Calu3 (cell line): ENCODE measurements around the gene CNTNAP2. TPM values are rescaled to one million over a fixed set of nuclear protein-coding genes. Genes with fewer than 3 reads are reported as not detected.

Experiments
- BruUV-seq: library from RNA; stranded (reverse); fragments of 400-500 nt; replicated peaks from 2 replicates; lab custom pipeline; 2021; lab: Mats Ljungman, UMichigan
- CTCF ChIA-PET: fragments of 300-600 bp; sonication (Branson Sonifier 250); formaldehyde crosslinking; loops from one replicate; lab custom pipeline; 2022; ENCODE audit warnings: antibody characterized with exemption; lab: Charles Lee
- DNase-seq: peaks from one replicate; pipeline ENCODE4 v3.0.0; 2022
- H3K27ac Mint-ChIP-seq: one replicate; pipeline ENCODE4 v1.8.0; 2022; ENCODE audit warnings: mixed read lengths; ENCODE audit not compliant: unreplicated experiment
- H3K27me3 Mint-ChIP-seq: one replicate; pipeline ENCODE4 v1.8.0; 2022; ENCODE audit warnings: mixed read lengths; ENCODE audit not compliant: unreplicated experiment
- H3K36me3 Mint-ChIP-seq: one replicate; pipeline ENCODE4 v1.8.0; 2022; ENCODE audit warnings: mild to moderate bottlenecking, moderate library complexity, mixed read lengths; ENCODE audit not compliant: insufficient read depth, unreplicated experiment
- H3K4me1 Mint-ChIP-seq: one replicate; pipeline ENCODE4 v1.8.0; 2022; ENCODE audit warnings: mild to moderate bottlenecking, low read depth, mixed read lengths; ENCODE audit not compliant: unreplicated experiment
- H3K4me3 Mint-ChIP-seq: one replicate; pipeline ENCODE4 v1.8.0; 2022; ENCODE audit warnings: mild to moderate bottlenecking, low read depth, moderate library complexity, mixed read lengths; ENCODE audit not compliant: unreplicated experiment
- H3K9me3 Mint-ChIP-seq: one replicate; pipeline ENCODE4 v1.8.0; 2022; ENCODE audit warnings: low read depth, mixed read lengths; ENCODE audit not compliant: unreplicated experiment
- CTCF ChIP-seq: fragments of 200-600 bp; IDR thresholded peaks from one replicate; pipeline ENCODE4 v1.8.0; 2022; ENCODE audit warnings: antibody characterized with exemption; ENCODE audit not compliant: unreplicated experiment
- intact Hi-C: fragments of 100-400 bp; cut with micrococcal nuclease; formaldehyde crosslinking; loops from one replicate; pipeline ENCODE4 v1.10.0; 2022; ENCODE audit not compliant: unreplicated experiment
- total RNA-seq: library from RNA; stranded (reverse); gene quantifications from 2 replicates; pipeline ENCODE4 v1.2.3, GENCODE V29; 2022

The CNTNAP2 gene
- total RNA-seq, 1 experiment from 2014 or later, result 1.1 TPM

DNA sequence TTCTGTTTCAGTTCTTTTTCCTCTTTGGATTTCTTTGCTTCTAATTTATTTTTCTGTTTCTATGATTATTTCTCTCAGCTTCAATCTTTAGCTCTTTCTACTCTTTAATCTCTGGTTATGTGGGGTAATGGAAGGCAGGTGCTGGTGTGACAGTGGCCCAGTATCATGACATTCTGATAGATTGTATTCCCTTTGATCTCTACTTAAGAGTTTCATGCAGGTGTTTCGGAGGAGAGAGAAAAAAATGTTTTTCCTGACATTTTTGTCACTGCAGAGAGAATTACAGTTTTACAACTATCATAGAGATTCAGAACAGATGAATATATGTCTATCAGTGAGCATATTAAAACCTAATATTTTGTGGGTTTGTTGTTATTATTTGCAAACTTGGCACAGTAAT is 524.9 kb downstream of the CNTNAP2 start:
- Mint-ChIP-seq H3K36me3 (no peaks in the 10 kb centered on the region), H3K4me3 (no peak overlapping the region), H3K9me3 (peaks cover 10% of the 10 kb centered on the region), H3K27ac (no peak overlapping the region), H3K27me3 (no peaks in the 10 kb centered on the region), H3K4me1 (no peaks in the 10 kb centered on the region)
- CTCF ChIA-PET, result no interaction called here
- TF ChIP-seq CTCF, result no peak
- BruUV-seq, result no TSS peak
- DNase-seq, result no peak
- intact Hi-C loops, result no loop called here

- Mint-ChIP-seq H3K4me1 (no peaks in the 10 kb centered on the region), H3K27me3 (no peaks in the 10 kb centered on the region), H3K36me3 (no peaks in the 10 kb centered on the region), H3K9me3 (peaks cover 9% of the 10 kb centered on the region), H3K27ac (no peak overlapping the region), H3K4me3 (no peak overlapping the region)
- intact Hi-C loops, result no loop called here
- DNase-seq, result no peak
- TF ChIP-seq CTCF, result no peak
- BruUV-seq, result no TSS peak
- CTCF ChIA-PET, result no interaction called here
These were observed 528.9 kb downstream of the CNTNAP2 start for GRCh38 chr7:146645383-146645976.

DNA sequence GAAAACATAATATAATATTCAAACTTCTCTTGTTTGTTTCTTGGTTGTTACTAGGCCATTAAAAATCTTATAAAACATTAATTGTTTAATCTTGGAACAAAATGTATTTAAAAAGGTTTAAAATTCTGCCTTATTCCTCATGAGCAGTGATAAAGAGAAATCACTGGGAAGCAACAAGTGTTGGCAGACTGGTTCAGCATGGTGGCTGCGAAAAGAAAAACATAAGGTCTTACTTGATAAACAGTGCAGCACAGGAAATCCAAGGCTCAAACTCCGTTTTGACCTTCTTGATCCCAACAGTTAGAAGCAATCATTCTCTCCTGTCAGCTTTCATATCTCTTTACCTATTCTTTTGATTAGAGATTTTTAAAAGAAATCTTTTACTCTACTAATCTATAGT is 530.8 kb downstream of the CNTNAP2 start:
- H3K9me3 Mint-ChIP-seq, result peaks cover 4% of the 10 kb centered on the region
- no peak for TF ChIP-seq CTCF
- BruUV-seq, result no TSS peak
- no peaks in the 10 kb centered on the region for H3K27me3 Mint-ChIP-seq
- no peak for DNase-seq
- CTCF ChIA-PET, result no interaction called here
- H3K4me3 Mint-ChIP-seq, result no peak overlapping the region
- intact Hi-C loops, result no loop called here
- H3K4me1 Mint-ChIP-seq, result no peaks in the 10 kb centered on the region
- H3K36me3 Mint-ChIP-seq, result no peaks in the 10 kb centered on the region
- H3K27ac Mint-ChIP-seq, result no peak overlapping the region

DNA sequence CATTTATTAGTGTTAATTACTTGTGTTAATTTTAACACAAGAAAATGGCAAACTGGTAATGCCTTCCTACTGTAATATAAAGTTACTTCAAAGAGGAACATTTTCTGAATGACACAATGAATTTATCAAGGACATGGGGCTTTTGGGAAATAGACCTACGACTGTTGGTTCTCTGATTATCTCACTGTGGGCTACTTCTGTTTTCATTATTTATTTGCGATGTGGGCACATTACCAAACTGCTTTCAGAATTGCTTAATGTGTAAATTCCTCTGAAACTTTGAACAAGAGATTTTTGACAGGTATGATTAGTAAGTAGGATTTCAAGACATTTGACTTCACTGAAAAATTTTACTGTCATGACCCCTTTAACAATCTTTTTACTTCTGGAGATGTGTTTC is 535.6 kb downstream of the CNTNAP2 start:
- BruUV-seq, result no TSS peak
- Mint-ChIP-seq H3K4me1 (no peaks in the 10 kb centered on the region), H3K4me3 (no peak overlapping the region), H3K27me3 (no peaks in the 10 kb centered on the region), H3K27ac (no peak overlapping the region), H3K36me3 (no peaks in the 10 kb centered on the region), H3K9me3 (no peaks in the 10 kb centered on the region)
- intact Hi-C loops, result no loop called here
- DNase-seq, result no peak
- TF ChIP-seq CTCF, result no peak
- CTCF ChIA-PET, result no interaction called here
